ENCODE data around the gene UBASH3A. TPM values are rescaled to one million over a fixed set of nuclear protein-coding genes. Genes with fewer than 3 reads are reported as not detected.

UBASH3A gene
- polyA plus RNA-seq, 1 of the 3 experiments (the other 2 are of a cell fraction): not detected

GRCh38 chr21:42453986-42454570, 50.4 kb downstream of the UBASH3A start:
- Histone ChIP-seq H3K9me2 (no peaks in the 10 kb centered on the region), H2AFZ (ENCODE audit: low read depth) (no peak overlapping the region), H3K4me2 (no peak overlapping the region), H3K36me3 (replicated peaks in 1 of 2; ENCODE audit: control insufficient read depth in 1 of 2, insufficient read depth in 2 of 2, low read length in 1 of 2) (no peaks in the 10 kb centered on the region), H3K4me1 (ENCODE audit: control insufficient read depth in 1 of 2, insufficient read depth in 2 of 2, low read depth in 1 of 2, low read length in 1 of 2) (peaks cover 0 to 9% of the 10 kb centered on the region in 2 experiments; a peak in 1 of 4 replicates), H3K9me3 (no peaks in the 10 kb centered on the region), H3F3A (replicated peaks; ENCODE audit: insufficient read depth) (no peaks in the 10 kb centered on the region), H3K79me2 (ENCODE audit: insufficient read depth) (no peaks in the 10 kb centered on the region), H3K27ac (ENCODE audit: low read depth in 2 of 2, low read length in 1 of 2) (no peak overlapping the region), H3K4me3 (ENCODE audit: low read depth in 2 of 2, low read length in 1 of 2) (no peak overlapping the region), H3K27me3 (ENCODE audit: insufficient read depth) (no peaks in the 10 kb centered on the region), H3K9ac (no peak overlapping the region), H4K20me1 (ENCODE audit: insufficient read depth) (no peaks in the 10 kb centered on the region)
- no peak for DNase-seq
- ChIA-PET CTCF (interaction anchor here (0.7 to 1.1 kb wide), 2 partner anchors 144 to 195 kb away, joined by 3 read pairs; no protein-coding TSS in a partner anchor), POLR2A (no interaction called here)
- WGBS (ENCODE audit: low lambda C conversion rate): 79% methylated on average over 16 of the region's 19 CpGs
- no peak for TF ChIP-seq ZBTB33 (IDR thresholded peaks at IDR 0.05; ENCODE audit: borderline replicate concordance, low read depth)
- TF ChIP-seq CHD2 (IDR thresholded peaks at IDR 0.05; ENCODE audit: low read length, partially characterized antibody): no peak
- no peak for TF ChIP-seq GABPA (IDR thresholded peaks at IDR 0.05; ENCODE audit: low read depth)
- TF ChIP-seq RAD21 (IDR thresholded peaks at IDR 0.05; ENCODE audit: low read length): no peak
- no peak for TF ChIP-seq PBX3 (IDR thresholded peaks at IDR 0.05)
- no peak for TF ChIP-seq MXI1 (IDR thresholded peaks at IDR 0.05; ENCODE audit: low read depth, low read length)
- no peak for TF ChIP-seq NFIC (IDR thresholded peaks at IDR 0.05; ENCODE audit: borderline replicate concordance)
- TF ChIP-seq RXRA (IDR thresholded peaks at IDR 0.05; ENCODE audit: borderline replicate concordance, low read depth): no peak
- no peak for TF ChIP-seq TCF12 (IDR thresholded peaks at IDR 0.05)
- no peak for TF ChIP-seq TAF1 (IDR thresholded peaks at IDR 0.05; ENCODE audit: borderline replicate concordance, low read depth, low read length)
- no peak for TF ChIP-seq MEF2A (IDR thresholded peaks at IDR 0.05; ENCODE audit: borderline replicate concordance, low read depth)
- no peak for TF ChIP-seq FOXM1 (IDR thresholded peaks at IDR 0.05; ENCODE audit: low read depth)

GRCh38 chr21:42454786-42455185, 51.1 kb downstream of the UBASH3A start:
- H3K4me1 ChIP-seq (ENCODE audit: control insufficient read depth in 1 of 2, insufficient read depth in 2 of 2, low read depth in 1 of 2, low read length in 1 of 2): peaks cover 0 to 9% of the 10 kb centered on the region in 2 experiments; a peak in 1 of 4 replicates
- H3K9ac ChIP-seq: no peak overlapping the region
- H3K79me2 ChIP-seq (ENCODE audit: insufficient read depth): no peaks in the 10 kb centered on the region
- no peak overlapping the region for H3K27ac ChIP-seq (ENCODE audit: low read depth in 2 of 2, low read length in 1 of 2)
- no peaks in the 10 kb centered on the region for H4K20me1 ChIP-seq (ENCODE audit: insufficient read depth)
- H3K9me3 ChIP-seq: no peaks in the 10 kb centered on the region
- 56% methylated on average over 9 of the region's 9 CpGs for WGBS (ENCODE audit: low lambda C conversion rate)
- H3K9me2 ChIP-seq: no peaks in the 10 kb centered on the region
- H2AFZ ChIP-seq (ENCODE audit: low read depth): no peak overlapping the region
- TF ChIP-seq IRF3 (IDR thresholded peaks at IDR 0.05; ENCODE audit: low read depth, low read length) (no peak), USF2 (IDR thresholded peaks at IDR 0.05; ENCODE audit: borderline replicate concordance, low read depth, low read length) (no peak), CHD2 (IDR thresholded peaks at IDR 0.05; ENCODE audit: low read length, partially characterized antibody) (no peak), SMC3 (IDR thresholded peaks at IDR 0.05; ENCODE audit: low read depth, low read length) (no peak), NFIC (IDR thresholded peaks at IDR 0.05; ENCODE audit: borderline replicate concordance) (no peak), FOXM1 (IDR thresholded peaks at IDR 0.05; ENCODE audit: low read depth) (no peak), ELF1 (IDR thresholded peaks at IDR 0.05) (no peak), EZH2phosphoT487 (IDR thresholded peaks at IDR 0.05; ENCODE audit: borderline replicate concordance, low read depth) (no peak), JUND (IDR thresholded peaks at IDR 0.05) (no peak), RAD21 (IDR thresholded peaks at IDR 0.05; ENCODE audit: low read length) (no peak), RFX5 (IDR thresholded peaks at IDR 0.05; ENCODE audit: low read length) (no peak)
- no peak overlapping the region for H3K4me3 ChIP-seq (ENCODE audit: low read depth in 2 of 2, low read length in 1 of 2)
- ChIA-PET POLR2A (no interaction called here), CTCF (interaction anchor here (1.0 to 1.1 kb wide), 2 partner anchors 82 to 144 kb away, joined by 3 read pairs; no protein-coding TSS in a partner anchor)
- no peaks in the 10 kb centered on the region for H3K27me3 ChIP-seq (ENCODE audit: insufficient read depth)
- H3K4me2 ChIP-seq: no peak overlapping the region
- H3K36me3 ChIP-seq (replicated peaks in 1 of 2; ENCODE audit: control insufficient read depth in 1 of 2, insufficient read depth in 2 of 2, low read length in 1 of 2): no peaks in the 10 kb centered on the region
- DNase-seq: no peak
- no peaks in the 10 kb centered on the region for H3F3A ChIP-seq (replicated peaks; ENCODE audit: insufficient read depth)
